Measurements from ENCODE around the gene ESPN.
"Not testable (repeated sequence)": the region's sequence is repeated elsewhere in the genome, so short reads cannot be mapped to it uniquely, and the experiment has no call there.

GRCh38 chr1:6395781-6396244 is 28.8 kb upstream of the ESPN start:
- TF ChIP-seq, protein P1, sequence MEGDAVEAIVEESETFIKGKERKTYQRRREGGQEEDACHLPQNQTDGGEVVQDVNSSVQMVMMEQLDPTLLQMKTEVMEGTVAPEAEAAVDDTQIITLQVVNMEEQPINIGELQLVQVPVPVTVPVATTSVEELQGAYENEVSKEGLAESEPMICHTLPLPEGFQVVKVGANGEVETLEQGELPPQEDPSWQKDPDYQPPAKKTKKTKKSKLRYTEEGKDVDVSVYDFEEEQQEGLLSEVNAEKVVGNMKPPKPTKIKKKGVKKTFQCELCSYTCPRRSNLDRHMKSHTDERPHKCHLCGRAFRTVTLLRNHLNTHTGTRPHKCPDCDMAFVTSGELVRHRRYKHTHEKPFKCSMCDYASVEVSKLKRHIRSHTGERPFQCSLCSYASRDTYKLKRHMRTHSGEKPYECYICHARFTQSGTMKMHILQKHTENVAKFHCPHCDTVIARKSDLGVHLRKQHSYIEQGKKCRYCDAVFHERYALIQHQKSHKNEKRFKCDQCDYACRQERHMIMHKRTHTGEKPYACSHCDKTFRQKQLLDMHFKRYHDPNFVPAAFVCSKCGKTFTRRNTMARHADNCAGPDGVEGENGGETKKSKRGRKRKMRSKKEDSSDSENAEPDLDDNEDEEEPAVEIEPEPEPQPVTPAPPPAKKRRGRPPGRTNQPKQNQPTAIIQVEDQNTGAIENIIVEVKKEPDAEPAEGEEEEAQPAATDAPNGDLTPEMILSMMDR (IDR thresholded peaks at IDR 0.05), result not testable (repeated sequence)
- TF ChIP-seq POLR2A, EP300 (IDR thresholded peaks at IDR 0.05): not testable (repeated sequence)
